Body of pancreas (tissue), 4 donors: ENCODE data around the gene YEATS4.

ENCODE experiments used
- POLR2A ChIP-seq, 3 donors: fragments of 450-650 bp; IDR thresholded peaks; one replicate each; pipeline ENCODE4 v1.6.1; 2016; ENCODE audit warnings: antibody characterized with exemption in 3 of 3, mild to moderate bottlenecking in 2 of 3
- TF ChIP-seq, protein P1 (sequence below), 7 experiments: fragments of 450-650 bp in 4 of 7; fragments of 200-600 bp in 3 of 7; sonication (generic) in 3 of 7; IDR thresholded peaks; one replicate each; pipeline ENCODE4 v1.5.1; 2016 to 2019; ENCODE audit warnings: antibody characterized with exemption in 7 of 7

- TF ChIP-seq, protein P1, sequence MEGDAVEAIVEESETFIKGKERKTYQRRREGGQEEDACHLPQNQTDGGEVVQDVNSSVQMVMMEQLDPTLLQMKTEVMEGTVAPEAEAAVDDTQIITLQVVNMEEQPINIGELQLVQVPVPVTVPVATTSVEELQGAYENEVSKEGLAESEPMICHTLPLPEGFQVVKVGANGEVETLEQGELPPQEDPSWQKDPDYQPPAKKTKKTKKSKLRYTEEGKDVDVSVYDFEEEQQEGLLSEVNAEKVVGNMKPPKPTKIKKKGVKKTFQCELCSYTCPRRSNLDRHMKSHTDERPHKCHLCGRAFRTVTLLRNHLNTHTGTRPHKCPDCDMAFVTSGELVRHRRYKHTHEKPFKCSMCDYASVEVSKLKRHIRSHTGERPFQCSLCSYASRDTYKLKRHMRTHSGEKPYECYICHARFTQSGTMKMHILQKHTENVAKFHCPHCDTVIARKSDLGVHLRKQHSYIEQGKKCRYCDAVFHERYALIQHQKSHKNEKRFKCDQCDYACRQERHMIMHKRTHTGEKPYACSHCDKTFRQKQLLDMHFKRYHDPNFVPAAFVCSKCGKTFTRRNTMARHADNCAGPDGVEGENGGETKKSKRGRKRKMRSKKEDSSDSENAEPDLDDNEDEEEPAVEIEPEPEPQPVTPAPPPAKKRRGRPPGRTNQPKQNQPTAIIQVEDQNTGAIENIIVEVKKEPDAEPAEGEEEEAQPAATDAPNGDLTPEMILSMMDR (IDR thresholded peaks at IDR 0.05): no peak
- TF ChIP-seq POLR2A (IDR thresholded peaks at IDR 0.05): no peak
Measured at GRCh38 chr12:69437073-69437472, 77.5 kb downstream of the YEATS4 start.
